Brain microvascular endothelial cell (primary cell): ENCODE measurements around the gene HDGFL2.
"Not testable (repeated sequence)": the region's sequence is repeated elsewhere in the genome, so short reads cannot be mapped to it uniquely, and the experiment has no call there.

ENCODE experiments used
- DNase-seq: peaks from one replicate; pipeline ENCODE4 v3.0.0-alpha.2; 2020
- H3K27ac ChIP-seq: fragments of 250-450 bp; sonication (Bioruptor Pico); 2 replicates; pipeline ENCODE4 v1.5.1; 2020; ENCODE audit warnings: mild to moderate bottlenecking, moderate library complexity
- H3K27me3 ChIP-seq: fragments of 250-450 bp; sonication (Bioruptor Pico); replicated peaks from 2 replicates; pipeline ENCODE4 v1.5.1; 2020; ENCODE audit warnings: mild to moderate bottlenecking
- H3K36me3 ChIP-seq: fragments of 250-450 bp; sonication (Bioruptor Pico); replicated peaks from 2 replicates; pipeline ENCODE4 v1.5.1; 2020; ENCODE audit warnings: mild to moderate bottlenecking
- H3K4me3 ChIP-seq: 2 replicates; pipeline ENCODE4 v1.5.1; 2011; ENCODE audit warnings: low read depth, mild to moderate bottlenecking, control low read depth, low read length, moderate library complexity
- in situ Hi-C: cut with HindIII; loops from 2 replicates; pipeline ENCODE4 v1.10.0; 2017; ENCODE audit warnings: low sequenced_read_pairs, low pct_ligation_motif_present
- TF ChIP-seq, protein P1 (sequence below): IDR thresholded peaks from 2 replicates; pipeline ENCODE4 v1.5.1; 2011; ENCODE audit warnings: low read depth, mild to moderate bottlenecking, moderate library complexity, low read length, control low read depth, inconsistent platforms; ENCODE audit errors: missing control alignments

HDGFL2 gene

DNA sequence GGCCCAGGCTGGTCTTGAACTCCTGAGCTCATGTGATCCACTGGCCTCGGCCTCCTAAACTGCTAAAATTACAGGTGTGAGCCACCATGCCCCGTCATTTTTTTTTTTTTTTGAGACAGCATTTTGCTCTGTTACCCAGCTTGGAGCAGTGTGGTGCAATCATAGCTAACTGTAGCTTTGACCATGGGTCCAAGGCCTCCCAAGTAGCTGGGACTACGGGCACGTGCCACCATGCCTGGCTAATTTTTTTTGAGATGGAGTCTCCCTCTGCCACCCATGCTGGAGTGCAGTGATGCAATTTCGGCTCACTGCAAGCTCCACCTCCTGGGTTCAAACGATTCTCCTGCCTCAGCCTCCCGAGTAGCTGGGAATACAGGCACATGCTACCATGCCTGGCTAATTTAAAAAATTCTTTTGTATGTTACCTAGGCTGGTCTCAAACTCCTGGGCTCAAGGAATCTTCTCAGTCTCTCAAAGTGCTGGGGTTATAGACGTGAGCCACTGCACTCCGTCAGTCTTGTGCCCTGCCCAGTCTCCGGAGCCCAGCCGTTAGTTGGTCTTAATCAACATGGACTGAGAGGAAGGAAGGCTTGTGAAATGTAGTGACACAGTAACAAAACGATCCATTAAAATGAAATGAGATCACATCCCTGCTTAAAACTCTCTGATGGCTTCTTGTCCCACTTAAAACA, 69.2 kb downstream of the HDGFL2 start:
- H3K27ac ChIP-seq: no peak overlapping the region
- DNase-seq: no peak
- no peaks in the 10 kb centered on the region for H3K36me3 ChIP-seq
- TF ChIP-seq, protein P1, sequence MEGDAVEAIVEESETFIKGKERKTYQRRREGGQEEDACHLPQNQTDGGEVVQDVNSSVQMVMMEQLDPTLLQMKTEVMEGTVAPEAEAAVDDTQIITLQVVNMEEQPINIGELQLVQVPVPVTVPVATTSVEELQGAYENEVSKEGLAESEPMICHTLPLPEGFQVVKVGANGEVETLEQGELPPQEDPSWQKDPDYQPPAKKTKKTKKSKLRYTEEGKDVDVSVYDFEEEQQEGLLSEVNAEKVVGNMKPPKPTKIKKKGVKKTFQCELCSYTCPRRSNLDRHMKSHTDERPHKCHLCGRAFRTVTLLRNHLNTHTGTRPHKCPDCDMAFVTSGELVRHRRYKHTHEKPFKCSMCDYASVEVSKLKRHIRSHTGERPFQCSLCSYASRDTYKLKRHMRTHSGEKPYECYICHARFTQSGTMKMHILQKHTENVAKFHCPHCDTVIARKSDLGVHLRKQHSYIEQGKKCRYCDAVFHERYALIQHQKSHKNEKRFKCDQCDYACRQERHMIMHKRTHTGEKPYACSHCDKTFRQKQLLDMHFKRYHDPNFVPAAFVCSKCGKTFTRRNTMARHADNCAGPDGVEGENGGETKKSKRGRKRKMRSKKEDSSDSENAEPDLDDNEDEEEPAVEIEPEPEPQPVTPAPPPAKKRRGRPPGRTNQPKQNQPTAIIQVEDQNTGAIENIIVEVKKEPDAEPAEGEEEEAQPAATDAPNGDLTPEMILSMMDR: no peak
- in situ Hi-C loops: no loop called here
- no peak overlapping the region for H3K4me3 ChIP-seq
- no peaks in the 10 kb centered on the region for H3K27me3 ChIP-seq

DNA sequence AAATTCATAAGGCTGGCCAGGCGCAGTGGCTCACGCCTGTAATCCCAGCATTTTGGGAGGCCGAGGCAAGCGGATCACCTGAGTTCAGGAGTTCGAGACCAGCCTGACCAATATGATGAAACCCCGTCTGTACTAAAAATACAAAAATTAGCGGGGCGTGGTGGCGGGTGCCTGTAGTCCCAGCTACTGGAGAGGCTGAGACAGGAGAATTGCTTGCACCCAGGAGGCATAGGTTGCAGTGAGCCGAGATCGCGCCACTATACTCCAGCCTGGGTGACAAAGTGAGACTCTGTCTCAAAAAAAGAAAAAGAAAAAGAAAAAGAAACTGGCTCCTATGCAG, 69.7 kb downstream of the HDGFL2 start:
- H3K36me3 ChIP-seq, in situ Hi-C loops, DNase-seq, H3K27ac ChIP-seq, H3K27me3 ChIP-seq, H3K4me3 ChIP-seq: not testable (repeated sequence)

DNA sequence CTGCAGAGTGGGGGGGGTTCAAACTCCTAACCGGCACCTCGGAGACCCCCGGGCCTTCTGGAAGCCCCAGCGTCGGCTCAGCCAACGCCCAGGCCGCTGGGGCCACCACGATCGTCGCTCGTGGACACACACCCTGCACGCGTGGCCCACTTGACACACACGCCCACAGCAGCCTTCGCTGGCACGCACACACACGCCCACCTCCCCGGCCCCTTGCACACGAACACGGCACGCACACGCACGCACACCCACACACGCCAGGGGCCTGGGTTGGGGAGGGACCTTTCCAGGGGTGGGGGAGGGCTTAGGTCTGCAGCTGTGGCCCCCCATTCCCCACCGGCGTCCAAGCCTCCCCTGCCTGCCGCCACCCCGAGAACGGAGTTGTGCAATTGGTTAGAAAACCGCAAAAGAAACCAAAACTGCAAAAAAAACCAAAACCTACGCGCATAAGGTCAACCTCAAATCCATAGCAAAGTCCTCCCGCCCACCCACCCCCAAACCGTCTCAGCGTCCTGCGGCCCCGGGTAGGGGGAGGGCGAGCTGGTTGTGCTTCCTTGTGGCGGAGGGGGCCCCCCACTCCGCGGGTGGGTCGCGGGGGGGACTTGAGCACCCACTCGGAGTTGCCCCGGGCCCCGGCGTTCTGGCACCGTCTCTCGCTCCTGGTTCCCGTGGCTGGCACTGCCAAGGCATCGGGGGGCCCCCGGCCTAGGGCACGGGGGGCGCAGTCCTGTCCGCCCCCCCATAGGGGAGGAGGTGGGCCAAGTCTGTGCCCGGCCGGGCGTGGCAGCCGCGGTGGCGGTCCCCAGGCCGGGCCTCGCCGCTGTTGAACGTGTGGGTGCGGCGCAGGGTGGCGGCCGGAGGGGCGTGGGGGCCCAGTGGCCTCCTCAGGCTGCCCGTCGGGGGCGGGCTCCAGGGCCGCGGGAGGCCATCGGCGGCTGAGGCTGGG, 71.1 kb downstream of the HDGFL2 start:
- Histone ChIP-seq H3K36me3 (no peaks in the 10 kb centered on the region), H3K27ac (no peak overlapping the region), H3K27me3 (no peaks in the 10 kb centered on the region), H3K4me3 (no peak overlapping the region)
- no peak for DNase-seq
- in situ Hi-C loops: no loop called here
- TF ChIP-seq, protein P1: no peak

DNA sequence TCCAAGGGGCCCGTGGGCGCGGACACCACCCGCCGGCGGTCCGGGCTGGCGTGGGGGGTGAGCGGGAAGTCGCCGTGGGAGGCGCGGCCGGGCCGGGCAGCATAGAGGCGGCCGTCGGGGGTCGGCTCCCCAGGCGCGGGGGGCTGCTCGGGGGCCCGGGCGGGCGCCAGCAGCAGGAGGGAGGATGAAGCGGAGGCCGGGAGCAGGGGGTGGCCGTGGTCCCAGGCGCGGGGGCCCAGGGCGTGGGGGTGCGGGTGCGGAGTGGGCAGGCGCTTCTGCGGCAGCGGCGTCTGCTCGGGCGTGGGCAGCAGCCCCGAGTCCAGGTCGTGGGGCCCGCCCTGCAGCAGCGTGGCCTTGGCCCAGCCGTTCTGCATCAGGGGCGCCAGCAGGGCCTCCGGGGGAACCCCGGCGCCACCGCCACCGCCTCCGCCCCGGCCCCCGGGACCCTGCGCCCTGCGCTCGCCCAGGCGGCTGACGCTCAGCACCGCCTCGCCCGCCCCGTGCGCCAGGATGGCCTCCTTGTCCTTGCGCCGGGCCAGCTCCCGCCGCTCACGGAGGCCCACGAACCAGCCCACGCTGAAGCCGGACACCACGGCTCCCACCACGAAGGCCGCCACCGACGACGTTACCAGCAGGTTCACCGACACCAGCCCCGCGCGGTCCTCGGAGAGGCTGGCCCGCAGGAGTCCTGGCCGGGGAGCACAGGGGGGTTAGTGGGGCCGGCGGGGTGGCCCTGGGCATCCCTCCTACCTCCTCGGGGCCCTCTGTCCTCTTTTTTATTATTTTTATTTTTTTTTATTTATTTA, 71.9 kb downstream of the HDGFL2 start:
- DNase-seq: no peak
- Histone ChIP-seq H3K27ac (no peak overlapping the region), H3K4me3 (no peak overlapping the region), H3K27me3 (no peaks in the 10 kb centered on the region), H3K36me3 (no peaks in the 10 kb centered on the region)
- in situ Hi-C loops: no loop called here
- TF ChIP-seq, protein P1: no peak

DNA sequence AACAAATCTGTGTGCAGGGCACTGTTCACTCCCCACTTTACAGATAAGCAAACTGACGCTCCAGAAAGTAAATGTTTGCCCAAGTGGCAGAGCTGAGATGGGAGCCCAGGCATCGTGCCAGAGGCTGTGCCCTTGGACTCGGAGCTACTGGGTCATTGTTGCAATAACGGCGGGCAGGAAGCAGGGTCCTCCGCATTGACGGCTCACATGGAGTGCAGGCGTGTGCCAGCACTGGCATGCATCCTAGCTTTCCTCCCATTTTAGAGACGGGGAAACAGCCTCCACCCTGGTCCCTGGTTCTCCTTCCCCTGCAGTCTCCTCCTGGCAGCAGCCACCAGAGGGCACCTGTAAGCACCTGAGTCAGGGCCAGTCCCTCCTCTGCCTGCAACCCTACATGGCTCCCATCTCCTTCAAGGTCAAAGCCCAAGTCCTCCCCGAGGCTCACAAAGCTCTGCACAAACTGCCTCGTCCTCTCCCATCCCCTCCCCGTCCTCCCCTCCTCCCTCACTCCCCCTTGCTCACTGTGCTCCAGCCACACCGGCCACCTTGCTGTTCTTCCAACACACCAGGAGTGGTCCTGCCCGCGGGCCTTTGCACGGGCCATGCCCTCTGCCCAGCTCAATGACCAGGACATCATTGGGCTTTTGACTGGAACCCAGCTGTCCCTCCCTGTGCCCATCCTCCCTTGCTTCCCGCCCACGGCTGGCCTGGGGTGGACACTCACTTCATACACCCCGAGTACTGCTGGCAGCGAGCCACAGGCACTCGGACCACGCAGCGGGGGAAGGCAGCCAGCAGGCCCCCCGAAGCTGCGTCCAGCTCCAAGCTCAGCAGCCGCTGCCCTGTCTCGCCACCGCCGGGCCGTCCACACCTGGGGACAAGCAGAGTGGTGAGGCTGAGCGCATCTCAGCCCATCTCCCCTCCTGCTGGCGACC, 75.5 kb downstream of the HDGFL2 start:
- H3K4me3 ChIP-seq: no peak overlapping the region
- H3K27ac ChIP-seq: no peak overlapping the region
- TF ChIP-seq, protein P1: peak; percentile 62
- no peaks in the 10 kb centered on the region for H3K27me3 ChIP-seq
- no peak for DNase-seq
- in situ Hi-C loops: no loop called here
- H3K36me3 ChIP-seq: no peaks in the 10 kb centered on the region
